ENCODE data around the gene PNMA8C.

GRCh38 chr19:46420056-46420455 lies 8.7 kb downstream of the PNMA8C start:
- TF ChIP-seq CTCF (IDR thresholded peaks at IDR 0.05) = no peak
- no peak for TF ChIP-seq ZFX (IDR thresholded peaks at IDR 0.05; ENCODE audit: borderline replicate concordance)

Data from 22Rv1 (cell line).